Mucosa of descending colon (tissue), 3 donors: ENCODE measurements around the gene RICTOR. TPM values are rescaled to one million over a fixed set of nuclear protein-coding genes. Genes with fewer than 3 reads are reported as not detected.

Experiments
- ATAC-seq: fragments of 200-7000 bp; cut with Tn5 transposase; one replicate; pipeline ENCODE4 v1.9.1; 2020; ENCODE audit warnings: mild to moderate bottlenecking, moderate library complexity
- DNase-seq, 3 donors: peaks; one replicate each; pipeline ENCODE4 v3.0.0-alpha.2; 2020
- H3K36me3 ChIP-seq: fragments of 200-600 bp; one replicate; pipeline ENCODE4 v1.8.0; 2021; ENCODE audit warnings: low read depth, mild to moderate bottlenecking
- H3K4me1 ChIP-seq: fragments of 200-600 bp; one replicate; pipeline ENCODE4 v1.8.0; 2021; ENCODE audit warnings: low read depth, mild to moderate bottlenecking
- H3K4me3 ChIP-seq: fragments of 200-600 bp; one replicate; pipeline ENCODE4 v1.8.0; 2021; ENCODE audit warnings: mild to moderate bottlenecking
- H3K9me3 ChIP-seq: fragments of 200-600 bp; one replicate; pipeline ENCODE4 v1.8.0; 2021; ENCODE audit warnings: mild to moderate bottlenecking
- intact Hi-C, 2 donors: fragments of 100-400 bp; cut with DNase I in 1 of 2; cut with micrococcal nuclease in 1 of 2; formaldehyde crosslinking; loops; one replicate each; pipeline versions ENCODE4 v1.11.0 to v1.11.1; 2022; cut with DNase I, micrococcal nuclease
- total RNA-seq, 3 donors: library from RNA; stranded (reverse); fragmentation: NEBNext Ultra II Directional in 2 of 3; extraction: Animal tissue kit (Norgen Biotek cat#: 25700) in 2 of 3; gene quantifications; one replicate each; pipeline versions ENCODE4 v1.2.1 to v1.2.4, GENCODE V29; 2021 to 2023
- TF ChIP-seq, protein P1 (sequence below): fragments of 200-600 bp; IDR thresholded peaks from one replicate; pipeline ENCODE4 v1.8.0; 2022; ENCODE audit warnings: antibody characterized with exemption, mild to moderate bottlenecking
- donor health status: DM: no; HTN: no; CAD: no; lungs with moderate emphysema.
- donor health status: DM: no; HTN: no; CAD: no.
- donor health status: DM: no; HTN: yes; CAD: no.

RICTOR gene
- total RNA-seq, 3 donors from 2014 or later = 24.3 to 41.9 (median 36.5) TPM

DNA sequence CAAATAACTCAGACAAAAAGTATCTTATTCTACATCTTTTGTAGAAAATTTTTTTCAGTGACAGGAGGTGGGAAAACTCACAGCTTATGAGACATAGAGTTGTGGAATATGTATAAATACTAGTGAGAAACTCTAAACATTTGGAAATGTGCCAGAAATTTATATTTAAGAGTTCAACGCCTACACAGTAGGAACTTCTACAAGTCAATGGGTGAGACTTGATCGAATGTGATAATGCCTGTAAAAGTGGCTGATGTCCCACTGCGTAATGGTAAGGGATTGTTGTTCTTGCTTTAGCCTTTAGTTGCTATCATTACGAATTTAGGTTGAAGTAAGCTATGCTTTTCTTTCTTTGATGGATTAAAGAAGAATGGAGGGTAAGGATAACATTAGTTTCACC, 40.0 kb upstream of the RICTOR start:
- TF ChIP-seq, protein P1, sequence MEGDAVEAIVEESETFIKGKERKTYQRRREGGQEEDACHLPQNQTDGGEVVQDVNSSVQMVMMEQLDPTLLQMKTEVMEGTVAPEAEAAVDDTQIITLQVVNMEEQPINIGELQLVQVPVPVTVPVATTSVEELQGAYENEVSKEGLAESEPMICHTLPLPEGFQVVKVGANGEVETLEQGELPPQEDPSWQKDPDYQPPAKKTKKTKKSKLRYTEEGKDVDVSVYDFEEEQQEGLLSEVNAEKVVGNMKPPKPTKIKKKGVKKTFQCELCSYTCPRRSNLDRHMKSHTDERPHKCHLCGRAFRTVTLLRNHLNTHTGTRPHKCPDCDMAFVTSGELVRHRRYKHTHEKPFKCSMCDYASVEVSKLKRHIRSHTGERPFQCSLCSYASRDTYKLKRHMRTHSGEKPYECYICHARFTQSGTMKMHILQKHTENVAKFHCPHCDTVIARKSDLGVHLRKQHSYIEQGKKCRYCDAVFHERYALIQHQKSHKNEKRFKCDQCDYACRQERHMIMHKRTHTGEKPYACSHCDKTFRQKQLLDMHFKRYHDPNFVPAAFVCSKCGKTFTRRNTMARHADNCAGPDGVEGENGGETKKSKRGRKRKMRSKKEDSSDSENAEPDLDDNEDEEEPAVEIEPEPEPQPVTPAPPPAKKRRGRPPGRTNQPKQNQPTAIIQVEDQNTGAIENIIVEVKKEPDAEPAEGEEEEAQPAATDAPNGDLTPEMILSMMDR = no peak
- DNase-seq = no peak
- H3K9me3 ChIP-seq = no peaks in the 10 kb centered on the region
- intact Hi-C loops = no loop called here
- H3K4me1 ChIP-seq = no peaks in the 10 kb centered on the region
- H3K36me3 ChIP-seq = no peaks in the 10 kb centered on the region
- no peak for ATAC-seq
- H3K4me3 ChIP-seq = no peak overlapping the region

DNA sequence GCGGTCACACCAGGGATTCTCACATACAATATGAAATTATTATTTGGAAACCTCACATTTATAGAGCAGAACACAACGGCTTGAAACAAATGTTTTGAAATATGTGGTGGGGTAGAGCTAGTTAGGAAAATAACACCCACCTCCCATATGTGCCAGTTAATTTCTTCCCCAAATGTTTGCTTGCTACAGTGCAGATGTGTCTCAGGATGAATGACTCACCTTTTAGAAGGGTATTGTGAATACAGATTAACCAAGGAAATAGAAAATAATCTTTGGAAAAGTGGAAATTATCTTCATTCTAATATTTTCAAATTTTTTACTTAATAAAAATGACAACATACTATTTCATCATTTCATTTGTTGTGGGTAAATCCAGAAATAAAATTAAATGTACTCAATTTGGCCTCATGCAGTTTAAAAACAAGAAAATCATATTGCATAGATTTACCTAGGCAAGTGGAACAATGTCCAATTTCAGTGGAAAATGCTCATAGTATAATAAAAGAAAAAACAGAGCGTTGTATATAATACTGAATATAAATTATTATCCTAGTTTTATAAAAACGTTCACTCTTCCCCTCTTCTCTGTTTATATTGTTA, 39.3 kb upstream of the RICTOR start:
- Histone ChIP-seq H3K36me3 (no peaks in the 10 kb centered on the region), H3K4me1 (no peaks in the 10 kb centered on the region), H3K9me3 (no peaks in the 10 kb centered on the region), H3K4me3 (no peak overlapping the region)
- no peak for DNase-seq
- intact Hi-C loops = no loop called here
- ATAC-seq = no peak
- TF ChIP-seq, protein P1 = no peak

DNA sequence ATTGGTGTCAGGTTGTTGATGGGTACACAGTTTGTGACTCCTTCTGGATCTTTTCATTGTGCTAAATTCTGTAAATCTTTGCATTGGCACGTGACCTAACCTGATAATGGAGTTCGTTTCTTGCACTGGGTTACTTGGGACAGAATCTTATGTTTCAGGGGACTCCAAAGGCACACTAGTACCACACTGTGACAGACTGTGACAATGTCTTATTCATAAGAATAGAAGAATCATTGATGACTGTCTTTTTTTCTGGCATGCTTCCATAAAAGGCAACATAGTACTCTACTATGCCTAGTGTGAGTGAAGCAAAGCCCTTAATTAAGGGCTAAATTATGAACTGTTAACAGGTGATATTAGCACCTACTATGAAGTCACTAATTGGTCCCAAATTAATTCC, 35.4 kb upstream of the RICTOR start:
- TF ChIP-seq, protein P1 = no peak
- H3K4me3 ChIP-seq = no peak overlapping the region
- H3K36me3 ChIP-seq = no peaks in the 10 kb centered on the region
- H3K9me3 ChIP-seq = no peaks in the 10 kb centered on the region
- intact Hi-C loops = no loop called here
- ATAC-seq (no peak), DNase-seq (no peak)
- no peaks in the 10 kb centered on the region for H3K4me1 ChIP-seq

DNA sequence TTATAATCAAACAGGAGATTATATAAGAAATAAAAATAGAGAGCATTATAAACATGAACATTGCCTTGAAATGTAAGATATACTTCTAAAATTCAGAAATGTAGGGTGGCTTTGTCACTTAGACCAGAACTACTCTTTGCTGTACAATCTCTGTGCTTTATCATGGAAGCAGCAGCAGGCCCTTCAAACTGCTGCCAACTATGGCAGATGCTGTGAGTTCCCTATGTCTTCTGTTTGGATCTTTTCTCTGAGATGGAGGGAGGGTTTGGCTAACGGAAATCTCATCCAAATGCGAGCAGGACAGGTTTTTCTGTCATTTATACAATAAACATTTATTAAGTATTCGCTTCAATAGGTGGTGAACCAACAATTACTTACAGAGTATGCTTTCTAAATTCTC, 34.8 kb upstream of the RICTOR start:
- no peaks in the 10 kb centered on the region for H3K9me3 ChIP-seq
- no peak for ATAC-seq
- intact Hi-C loops = no loop called here

DNA sequence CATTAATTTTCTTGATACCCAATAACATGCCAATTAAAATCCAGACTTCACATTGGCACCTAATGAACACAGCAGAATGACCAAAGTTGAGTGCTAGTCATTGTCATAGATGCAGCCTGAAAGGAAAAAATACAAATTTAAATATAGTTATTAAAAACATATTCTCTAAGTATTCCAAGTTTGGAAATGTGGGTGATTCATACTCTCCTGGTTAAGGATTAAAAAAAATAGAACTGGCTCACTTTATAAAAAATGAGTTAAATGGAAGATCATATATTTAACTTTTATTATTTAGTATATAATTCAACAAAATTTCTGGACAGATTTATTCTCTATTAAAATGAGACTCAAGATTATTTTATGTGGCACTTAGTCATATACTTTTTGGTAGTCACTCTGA, 33.2 kb upstream of the RICTOR start:
- ATAC-seq (no peak), DNase-seq (no peak)
- Histone ChIP-seq H3K4me1 (no peaks in the 10 kb centered on the region), H3K4me3 (no peak overlapping the region), H3K9me3 (no peaks in the 10 kb centered on the region), H3K36me3 (no peaks in the 10 kb centered on the region)
- intact Hi-C loops = no loop called here
- TF ChIP-seq, protein P1 = no peak

More for the DNA sequence above, 34.8 kb upstream of the RICTOR start:
- Histone ChIP-seq H3K36me3 (no peaks in the 10 kb centered on the region), H3K4me3 (no peak overlapping the region), H3K4me1 (no peaks in the 10 kb centered on the region)
- no peak for DNase-seq
- TF ChIP-seq, protein P1 = no peak

DNA sequence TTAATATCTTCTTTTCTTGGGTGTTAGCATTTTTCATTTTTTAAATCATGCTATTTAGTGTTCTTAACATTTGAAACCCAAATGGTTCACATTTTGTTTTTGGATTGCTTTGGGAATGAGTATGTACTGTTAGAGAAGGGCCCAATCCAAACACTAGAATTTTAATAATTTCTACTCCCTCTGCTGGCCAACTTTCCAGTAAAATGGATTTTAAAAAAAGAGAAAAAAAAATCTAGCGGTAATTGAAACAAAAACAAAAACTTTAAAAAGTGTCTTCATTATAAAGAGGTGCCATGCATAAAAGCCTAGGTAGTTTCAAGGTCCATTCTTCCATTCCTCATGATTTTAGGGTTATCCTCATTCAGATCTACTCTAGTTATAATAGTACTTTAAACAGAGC, 32.1 kb upstream of the RICTOR start:
- H3K36me3 ChIP-seq = no peaks in the 10 kb centered on the region
- intact Hi-C loops = no loop called here
- DNase-seq (no peak), ATAC-seq (no peak)
- H3K9me3 ChIP-seq = no peaks in the 10 kb centered on the region
- H3K4me1 ChIP-seq = no peaks in the 10 kb centered on the region
- TF ChIP-seq, protein P1 = no peak
- no peak overlapping the region for H3K4me3 ChIP-seq
